ENCODE measurements around the gene KIF18B.

The KIF18B gene

GRCh38 chr17:44910231-44911106, 37.1 kb downstream of the KIF18B start:
- Histone ChIP-seq H3K27ac (peak overlapping the region in 1 of 21 experiments; percentile 9), H3K4me3 (no peak overlapping the region)

DNA sequence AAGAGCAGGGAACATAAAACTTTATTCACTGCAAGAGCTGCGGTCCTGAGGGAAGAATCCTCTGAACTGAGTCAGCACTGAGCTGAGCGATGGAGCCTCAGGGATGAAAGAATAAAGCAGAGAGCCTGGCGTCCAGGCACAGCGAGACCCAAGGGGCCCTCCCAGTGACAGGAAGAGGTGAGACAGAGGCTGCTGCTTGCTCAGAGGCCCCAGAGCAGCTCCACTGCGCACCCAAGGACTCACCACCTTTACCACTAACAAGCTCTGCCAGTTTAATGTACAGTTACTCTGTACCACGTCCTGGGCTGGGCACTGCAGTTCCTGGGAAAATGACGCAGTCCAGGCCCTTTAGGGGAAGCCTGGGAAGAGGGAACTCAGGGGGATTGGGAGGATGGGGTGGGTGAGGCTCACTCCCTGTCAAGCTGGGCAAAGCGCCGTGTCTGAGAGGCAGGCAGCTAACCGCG, 37.9 kb downstream of the KIF18B start:
- no peak overlapping the region for H3K4me3 ChIP-seq
- peak overlapping the region in 1 of 21 experiments; percentile 9 for H3K27ac ChIP-seq

DNA sequence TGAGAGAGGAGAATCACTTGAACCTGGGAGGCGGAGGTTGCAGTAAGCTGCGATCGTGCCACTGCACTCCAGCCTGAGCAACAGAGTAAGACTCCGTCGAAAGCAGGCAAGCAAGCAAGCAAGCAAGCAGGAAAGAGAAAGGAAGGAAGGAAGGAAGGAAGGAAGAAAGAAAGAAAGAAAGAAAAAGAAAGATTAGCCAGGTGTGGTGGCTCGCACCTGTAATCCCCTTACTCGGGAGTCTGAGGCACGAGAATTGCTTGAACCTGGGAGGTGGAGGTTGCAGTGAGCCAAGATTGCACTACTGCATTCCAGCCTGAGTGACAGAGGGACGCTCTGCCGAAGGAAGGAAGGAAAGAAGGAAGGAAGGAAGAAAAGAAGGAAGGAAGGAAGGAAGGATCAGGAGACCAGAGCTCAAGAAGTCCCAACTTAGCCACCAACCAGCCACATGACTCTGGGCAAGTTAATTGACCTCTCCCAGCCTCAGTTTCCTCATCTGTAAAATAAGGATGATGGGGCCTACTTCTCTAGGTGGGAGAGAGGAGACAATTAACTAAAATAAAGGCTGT, 38.7 kb downstream of the KIF18B start:
- H3K27ac ChIP-seq, result no peak overlapping the region
- no peak overlapping the region for H3K4me3 ChIP-seq

DNA sequence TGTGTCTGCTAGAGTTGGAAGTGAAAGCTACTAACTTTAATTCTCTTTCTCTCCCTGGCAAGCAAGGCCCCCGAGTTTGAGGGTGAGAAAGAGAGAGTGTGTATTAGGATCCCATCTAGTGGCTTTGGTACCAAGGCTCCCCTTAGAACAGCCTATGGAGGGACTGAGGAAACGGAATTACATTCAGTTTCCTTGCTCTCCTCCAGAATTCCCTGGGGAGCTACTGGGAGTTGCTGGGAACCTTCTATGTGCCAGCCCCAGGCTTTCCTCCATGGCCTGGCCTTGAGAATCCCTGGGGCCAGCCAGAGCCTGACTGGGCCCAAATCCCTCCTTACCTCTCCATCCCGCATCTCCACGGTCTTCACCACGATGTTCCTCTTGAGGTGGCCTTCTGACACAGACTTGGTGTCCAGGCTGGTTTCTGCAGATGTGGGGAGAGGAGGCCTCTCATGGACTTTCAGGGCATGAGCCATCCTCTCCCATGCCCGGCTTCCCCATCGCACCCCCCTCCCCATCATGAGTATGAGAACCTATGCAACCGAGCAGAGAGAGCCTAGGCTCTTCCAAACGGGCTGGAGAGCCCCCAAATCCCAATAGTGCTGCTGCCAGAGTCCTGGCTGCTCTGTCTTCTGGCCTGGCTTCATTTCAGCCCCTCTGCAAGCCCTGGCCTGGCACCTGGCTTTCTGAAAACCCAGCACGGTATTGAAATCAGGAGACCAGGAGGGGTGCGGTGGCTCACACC, 39.7 kb downstream of the KIF18B start:
- H3K27ac ChIP-seq, result no peak overlapping the region

GRCh38 chr17:44906763-44907728, 40.5 kb downstream of the KIF18B start:
- Histone ChIP-seq H3K4me3 (no peak overlapping the region), H3K27ac (no peak overlapping the region)

More for the DNA sequence above, 39.7 kb downstream of the KIF18B start:
- no peak overlapping the region for H3K4me3 ChIP-seq

DNA sequence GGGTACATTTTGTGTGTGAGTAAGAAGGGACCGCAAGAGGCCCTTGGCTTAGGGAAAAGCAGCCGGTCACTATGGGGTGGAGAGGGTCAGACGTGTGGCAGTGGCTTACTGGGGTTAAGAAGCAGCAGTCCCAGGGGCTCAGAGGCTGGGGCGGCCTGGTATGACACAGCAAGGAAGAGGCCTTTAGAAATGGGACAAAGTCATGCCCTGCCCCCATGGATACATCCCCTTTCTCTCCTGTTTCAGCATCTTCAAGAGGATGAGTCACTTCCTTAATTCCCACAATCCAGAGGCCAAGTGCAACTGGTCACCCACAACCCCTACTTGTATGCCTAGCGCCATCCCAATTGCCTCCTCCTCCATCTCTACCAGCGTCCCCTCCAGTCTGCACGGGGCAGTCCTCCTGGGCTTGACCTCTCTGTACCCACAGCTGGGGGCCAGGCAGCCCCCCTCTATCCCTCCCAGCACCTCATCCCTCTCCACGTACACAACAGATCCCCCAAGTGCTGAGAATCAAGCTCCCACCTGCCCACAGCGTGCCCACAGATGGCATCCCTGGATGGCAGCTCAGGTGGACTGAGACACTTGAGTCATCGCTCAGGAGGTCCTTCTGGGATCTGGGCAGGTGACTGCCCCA, 41.4 kb downstream of the KIF18B start:
- H3K27ac ChIP-seq, result peak overlapping the region in 1 of 21 experiments; percentile 55
- no peak overlapping the region for H3K4me3 ChIP-seq

- H3K27ac ChIP-seq, result peak overlapping the region in 1 of 21 experiments; percentile 55
- no peak overlapping the region for H3K4me3 ChIP-seq
Measured at GRCh38 chr17:44905006-44906000, 42.3 kb downstream of the KIF18B start.

GRCh38 chr17:44904001-44904984, 43.3 kb downstream of the KIF18B start:
- Histone ChIP-seq H3K27ac (no peak overlapping the region), H3K4me3 (no peak overlapping the region)

DNA sequence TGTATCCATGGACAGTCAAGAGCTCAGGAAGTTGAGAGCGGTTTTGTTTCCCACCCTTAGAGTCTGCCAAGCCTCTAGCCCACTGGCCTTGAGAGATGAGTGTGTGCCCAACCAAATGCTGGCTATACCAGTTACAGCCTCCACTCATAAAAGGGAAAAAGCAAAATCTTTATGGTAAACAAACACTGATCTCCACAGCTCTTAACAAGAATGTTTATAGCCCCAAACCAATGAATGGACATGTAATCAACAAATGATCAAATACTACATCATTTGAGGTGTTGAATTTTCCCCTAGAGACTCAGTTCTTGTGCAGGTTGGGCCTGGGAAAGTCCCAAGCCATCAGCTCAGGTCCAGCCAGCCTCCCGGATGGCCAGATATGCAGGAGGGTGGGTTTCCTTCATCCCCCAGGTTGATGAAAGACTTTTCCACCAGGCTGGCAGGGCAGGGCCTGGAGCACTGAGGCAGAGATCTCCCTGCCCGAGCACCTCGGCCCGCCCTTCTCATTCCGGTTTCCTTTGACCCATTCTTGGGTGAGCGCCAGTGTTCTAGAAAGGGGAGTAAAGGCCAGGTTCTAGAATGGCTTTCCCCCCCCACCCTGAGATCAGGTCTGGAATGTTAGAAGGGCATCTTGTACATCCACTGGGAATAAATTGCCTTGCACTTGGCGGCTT, 44.4 kb downstream of the KIF18B start:
- H3K27ac ChIP-seq, result no peak overlapping the region
- no peak overlapping the region for H3K4me3 ChIP-seq

DNA sequence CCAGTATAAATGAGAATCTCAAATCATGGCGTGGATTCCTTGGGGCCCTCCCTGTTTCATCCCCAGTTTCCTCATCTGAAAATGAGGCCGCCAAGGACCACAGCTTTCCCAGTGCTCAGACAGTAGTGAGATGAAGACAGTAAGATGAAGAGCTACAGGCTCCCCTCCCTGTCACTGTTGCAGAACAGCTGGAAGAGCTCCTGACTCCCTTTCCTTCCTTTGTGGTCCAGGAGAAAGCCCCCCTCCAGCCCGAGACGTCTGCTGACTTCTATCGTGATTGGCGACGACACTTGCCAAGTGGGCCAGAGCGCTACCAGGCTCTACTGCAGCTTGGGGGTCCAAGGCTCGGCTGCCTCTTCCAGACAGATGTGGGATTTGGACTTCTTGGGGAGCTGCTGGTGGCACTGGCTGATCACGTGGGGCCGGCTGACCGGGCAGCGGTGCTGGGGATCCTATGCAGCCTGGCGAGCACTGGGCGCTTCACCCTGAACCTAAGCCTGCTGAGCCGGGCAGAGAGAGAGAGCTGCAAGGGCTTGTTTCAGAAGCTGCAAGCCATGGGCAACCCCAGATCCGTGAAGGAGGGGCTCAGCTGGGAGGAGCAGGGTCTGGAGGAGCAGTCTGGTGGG, 45.3 kb downstream of the KIF18B start:
- no peak overlapping the region for H3K4me3 ChIP-seq
- no peak overlapping the region for H3K27ac ChIP-seq

DNA sequence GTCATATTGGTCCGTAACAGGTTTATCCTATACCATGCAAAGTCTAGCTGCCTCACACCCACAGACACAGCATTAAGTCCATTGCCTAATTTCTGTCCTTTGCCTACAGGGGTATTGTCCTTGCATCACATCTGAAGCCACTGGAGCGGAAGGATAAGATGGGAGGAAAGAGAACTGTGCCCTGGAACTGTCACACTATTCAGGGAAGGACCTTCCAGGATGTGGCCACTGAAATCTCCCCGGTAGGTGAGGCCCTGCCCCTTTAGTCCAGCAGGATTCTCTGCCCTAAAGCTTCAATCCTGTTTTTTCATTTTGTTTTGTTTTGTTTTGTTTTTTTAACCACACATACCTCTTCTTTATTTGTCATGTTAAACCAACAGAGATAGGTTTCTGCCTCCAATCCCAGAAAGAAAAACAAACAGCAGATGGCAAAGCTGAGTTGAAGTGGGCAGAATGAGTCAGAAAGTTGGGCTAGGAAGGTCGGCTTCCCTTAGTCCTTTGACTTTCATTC, 46.1 kb downstream of the KIF18B start:
- no peak overlapping the region for H3K4me3 ChIP-seq
- no peak overlapping the region for H3K27ac ChIP-seq

GRCh38 chr17:44900894-44901293, 46.7 kb downstream of the KIF18B start:
- Histone ChIP-seq H3K4me3 (no peak overlapping the region), H3K27ac (peak overlapping the region in 2 of 21 experiments; percentile 94 to 99)

- Histone ChIP-seq H3K4me3 (peak within 1 kb of the TSS; percentile 53 to 86 (median 62)), H3K27ac (peak within 1 kb of the TSS; percentile 92 to 100 (median 97))
Measured at GRCh38 chr17:44899074-44899782, 48.3 kb downstream of the KIF18B start, which contains the start of gene EFTUD2. EFTUD2 (minus strand) TSS chr17:44899445; CDS start chr17:44894521, 4,924 bp downstream.

DNA sequence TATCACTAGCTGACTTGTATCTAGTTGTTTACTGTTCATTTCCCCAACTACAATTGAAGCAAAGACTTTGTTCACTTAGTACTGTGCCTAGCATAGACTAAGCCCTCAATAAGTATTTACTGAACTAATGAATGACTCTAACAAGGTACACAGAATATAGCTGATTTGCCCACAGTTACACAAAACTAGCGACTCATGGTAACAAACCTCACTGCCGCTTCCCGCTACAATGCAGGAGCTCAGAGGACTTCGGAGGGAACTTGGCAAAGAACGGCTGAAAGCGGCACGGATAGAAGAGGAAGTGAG, 48.9 kb downstream of the KIF18B start:
- Histone ChIP-seq H3K27ac (peak overlapping the region in 20 of 21 experiments; percentile 93 to 100 (median 98)), H3K4me3 (peak overlapping the region; percentile 53 to 86 (median 62))

DNA sequence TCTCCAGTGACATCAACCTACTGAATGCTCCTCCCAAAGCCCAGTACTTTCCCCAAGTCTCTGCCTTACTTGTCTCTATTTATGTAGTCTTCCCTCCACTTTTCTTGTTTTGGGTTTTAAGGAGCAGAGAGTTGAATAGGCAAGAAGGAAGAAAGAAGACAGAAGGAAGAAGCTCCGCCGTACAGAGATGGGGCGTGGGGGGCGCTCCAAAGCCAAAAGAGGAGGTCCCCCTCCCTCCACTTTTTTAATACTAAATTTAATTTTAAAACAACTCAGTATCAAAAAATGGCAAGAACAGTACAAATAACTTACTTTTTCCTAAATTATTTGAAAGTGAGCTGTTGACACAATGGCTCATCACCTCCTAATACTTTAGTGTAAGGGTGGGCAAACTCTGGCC, 52.9 kb downstream of the KIF18B start:
- H3K27ac ChIP-seq, result no peak overlapping the region

More for the DNA sequence above, 52.9 kb downstream of the KIF18B start:
- no peak overlapping the region for H3K4me3 ChIP-seq
